ENCODE data around the gene DIRAS1. TPM values are rescaled to one million over a fixed set of nuclear protein-coding genes. Genes with fewer than 3 reads are reported as not detected.

Gene DIRAS1
- total RNA-seq, 1 donor, result 14.9 TPM

DNA sequence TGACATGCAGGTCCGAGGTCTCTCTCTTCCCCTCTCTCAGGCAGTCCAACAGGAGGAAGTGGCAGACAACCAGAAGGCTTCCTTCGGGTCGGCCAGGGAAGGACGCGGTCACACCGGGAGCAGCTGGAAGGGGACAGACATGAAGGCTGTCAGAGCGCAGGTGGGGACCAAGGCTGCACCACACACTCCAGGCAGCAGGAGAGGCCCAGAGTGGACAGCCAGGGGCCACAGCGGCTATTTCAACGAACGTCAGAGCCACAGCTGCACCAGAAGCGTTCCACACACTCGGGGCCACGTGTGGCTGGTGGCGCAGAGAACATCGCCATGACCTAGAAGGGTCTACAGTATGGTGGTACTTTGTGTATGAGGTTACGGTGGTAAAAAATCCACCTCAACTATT is 34.6 kb upstream of the DIRAS1 start:
- DNase-seq (ENCODE audit: low read depth), result no peak

DNA sequence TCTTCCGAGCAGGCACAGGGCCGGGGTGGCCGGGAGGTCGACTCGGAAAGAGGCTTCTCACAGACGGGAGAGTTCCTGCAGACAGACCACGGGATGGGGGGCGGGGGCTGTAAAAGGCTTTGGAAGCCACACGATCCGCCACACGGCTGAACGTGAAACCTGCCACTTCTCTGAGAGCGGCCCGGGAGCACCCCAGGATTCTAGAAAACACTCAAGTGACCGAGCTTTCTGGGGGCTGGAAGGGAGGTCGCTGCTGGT is 34.2 kb upstream of the DIRAS1 start:
- TF ChIP-seq, protein P1, sequence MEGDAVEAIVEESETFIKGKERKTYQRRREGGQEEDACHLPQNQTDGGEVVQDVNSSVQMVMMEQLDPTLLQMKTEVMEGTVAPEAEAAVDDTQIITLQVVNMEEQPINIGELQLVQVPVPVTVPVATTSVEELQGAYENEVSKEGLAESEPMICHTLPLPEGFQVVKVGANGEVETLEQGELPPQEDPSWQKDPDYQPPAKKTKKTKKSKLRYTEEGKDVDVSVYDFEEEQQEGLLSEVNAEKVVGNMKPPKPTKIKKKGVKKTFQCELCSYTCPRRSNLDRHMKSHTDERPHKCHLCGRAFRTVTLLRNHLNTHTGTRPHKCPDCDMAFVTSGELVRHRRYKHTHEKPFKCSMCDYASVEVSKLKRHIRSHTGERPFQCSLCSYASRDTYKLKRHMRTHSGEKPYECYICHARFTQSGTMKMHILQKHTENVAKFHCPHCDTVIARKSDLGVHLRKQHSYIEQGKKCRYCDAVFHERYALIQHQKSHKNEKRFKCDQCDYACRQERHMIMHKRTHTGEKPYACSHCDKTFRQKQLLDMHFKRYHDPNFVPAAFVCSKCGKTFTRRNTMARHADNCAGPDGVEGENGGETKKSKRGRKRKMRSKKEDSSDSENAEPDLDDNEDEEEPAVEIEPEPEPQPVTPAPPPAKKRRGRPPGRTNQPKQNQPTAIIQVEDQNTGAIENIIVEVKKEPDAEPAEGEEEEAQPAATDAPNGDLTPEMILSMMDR (IDR thresholded peaks at IDR 0.05; ENCODE audit: insufficient read depth, low read length), result no peak
- no peak for DNase-seq (ENCODE audit: low read depth)
- no peak overlapping the region for H3K4me3 ChIP-seq (ENCODE audit: low read depth, low read length)

More for the DNA sequence above, 34.6 kb upstream of the DIRAS1 start:
- H3K4me3 ChIP-seq (ENCODE audit: low read depth, low read length), result no peak overlapping the region
- TF ChIP-seq, protein P1 (IDR thresholded peaks at IDR 0.05; ENCODE audit: insufficient read depth, low read length), result no peak

DNA sequence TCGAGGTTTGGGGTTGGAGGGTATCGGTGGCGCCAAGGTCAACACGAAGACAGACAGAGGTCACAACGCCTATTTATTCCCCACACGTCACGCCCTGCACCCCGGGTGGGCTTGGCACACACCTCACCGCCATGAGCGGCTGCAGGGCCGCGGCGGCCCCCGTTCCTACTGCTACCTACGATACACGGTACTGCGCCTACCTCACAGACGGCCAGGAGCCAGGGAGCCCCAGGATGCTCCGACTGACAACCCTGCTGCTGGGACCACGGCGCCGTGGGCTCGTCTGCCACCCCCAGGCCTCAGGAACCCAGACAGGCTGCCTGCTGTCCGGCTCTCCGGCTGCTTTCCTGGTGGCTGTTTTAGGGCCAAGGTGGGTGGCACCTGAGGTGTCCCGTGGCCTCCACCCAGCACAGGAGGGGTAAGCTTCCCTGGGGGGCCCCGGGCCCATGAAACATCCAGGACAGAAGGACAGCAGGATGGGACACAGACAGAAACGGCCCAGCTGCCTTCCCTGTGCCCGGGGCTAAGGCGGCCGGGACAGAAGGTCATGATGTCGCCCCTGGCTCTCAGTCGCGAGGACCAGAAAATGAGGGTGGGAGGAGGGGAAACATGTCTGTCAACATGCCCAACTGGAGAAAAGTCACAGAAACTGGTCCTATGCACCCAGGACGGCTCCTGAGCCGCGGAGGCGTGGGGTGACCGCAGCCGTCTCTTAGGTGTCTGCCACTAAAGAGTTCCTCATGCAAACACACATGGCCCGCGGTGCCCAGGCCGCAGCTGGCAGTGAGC is 33.7 kb upstream of the DIRAS1 start:
- TF ChIP-seq, protein P1 (IDR thresholded peaks at IDR 0.05; ENCODE audit: insufficient read depth, low read length), result no peak
- DNase-seq (ENCODE audit: low read depth), result no peak
- H3K4me3 ChIP-seq (ENCODE audit: low read depth, low read length), result no peak overlapping the region

DNA sequence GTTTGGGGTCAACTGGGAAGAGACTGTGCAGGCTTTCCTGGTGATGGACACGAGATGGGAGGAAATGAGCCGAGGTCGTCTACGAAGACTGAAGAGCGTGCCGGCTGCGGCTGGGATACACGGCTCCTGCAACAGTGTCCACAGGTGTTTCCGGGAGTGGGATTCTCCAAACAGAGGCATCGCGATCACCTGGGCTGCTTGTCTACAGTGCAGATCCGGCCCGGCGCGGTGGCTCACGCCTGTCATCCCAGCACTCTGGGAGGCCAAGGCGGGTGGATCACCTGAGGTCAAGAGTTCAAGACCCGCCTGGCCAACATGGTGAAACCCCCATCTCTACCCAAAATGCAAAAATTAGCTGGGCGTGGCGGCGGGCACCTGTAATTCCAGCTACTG is 30.3 kb upstream of the DIRAS1 start:
- DNase-seq (ENCODE audit: low read depth), result no peak
- TF ChIP-seq, protein P1 (IDR thresholded peaks at IDR 0.05; ENCODE audit: insufficient read depth, low read length), result no peak
- no peak overlapping the region for H3K4me3 ChIP-seq (ENCODE audit: low read depth, low read length)

DNA sequence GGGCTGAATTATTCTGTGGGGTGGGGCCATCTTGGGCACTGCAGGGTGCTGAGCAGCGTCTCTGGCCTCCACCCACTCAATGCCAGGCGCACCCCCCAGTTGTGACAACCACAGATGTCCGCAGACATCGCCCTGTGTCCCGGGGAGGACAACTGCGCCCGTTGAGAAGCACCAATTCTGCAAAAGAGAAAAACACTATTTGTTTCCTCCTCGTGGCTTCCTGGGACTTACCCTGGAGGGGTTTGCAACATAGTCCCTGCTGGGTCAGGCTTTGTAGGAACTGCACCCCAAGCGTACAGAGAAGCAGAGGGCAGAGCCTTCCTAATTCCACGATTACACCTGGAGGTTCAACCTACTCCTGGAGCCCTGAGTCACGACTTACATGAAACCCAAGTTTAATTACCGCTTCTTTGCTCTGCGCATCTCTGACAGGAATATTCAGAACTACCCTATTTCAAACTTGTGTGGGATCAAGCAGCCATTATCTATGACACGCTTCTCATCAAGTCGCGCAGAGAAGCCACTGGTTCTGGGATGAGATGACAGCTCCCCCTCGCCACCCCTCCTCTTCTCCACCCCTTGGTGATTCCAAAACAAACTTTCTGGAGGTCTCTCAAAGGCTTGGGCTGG is 29.8 kb upstream of the DIRAS1 start:
- no peak overlapping the region for H3K4me3 ChIP-seq (ENCODE audit: low read depth, low read length)
- no peak for DNase-seq (ENCODE audit: low read depth)
- TF ChIP-seq, protein P1 (IDR thresholded peaks at IDR 0.05; ENCODE audit: insufficient read depth, low read length), result no peak

DNA sequence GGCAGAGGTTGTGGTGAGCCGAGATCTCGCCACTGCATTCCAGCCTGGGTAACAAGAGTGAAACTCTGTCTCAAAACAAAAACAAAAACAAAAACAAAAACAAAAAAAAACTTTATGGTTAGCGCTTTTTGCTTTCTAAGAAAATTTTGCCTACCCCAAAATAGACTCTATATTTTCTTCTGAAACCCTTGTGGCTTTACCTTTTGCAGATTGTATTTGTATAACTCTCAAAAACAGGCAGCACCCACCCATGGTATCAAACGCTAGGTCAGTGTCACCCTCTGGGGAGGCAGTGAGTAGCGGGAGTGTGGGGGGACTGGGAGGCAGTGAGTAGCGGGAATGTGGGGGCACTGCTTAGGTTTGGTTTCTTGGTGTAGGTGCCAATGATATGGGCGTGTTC is 26.2 kb upstream of the DIRAS1 start:
- no peak overlapping the region for H3K4me3 ChIP-seq (ENCODE audit: low read depth, low read length)
- no peak for DNase-seq (ENCODE audit: low read depth)
- TF ChIP-seq, protein P1 (IDR thresholded peaks at IDR 0.05; ENCODE audit: insufficient read depth, low read length), result no peak

All from fibroblast of the aortic adventitia (primary cell).